NCI-H146 treated with DMSO at 0.1 percent for 48 hours (cell line): ENCODE measurements around the gene MRPS27.

Experiments
- DNase-seq: peaks from one replicate; lab custom pipeline; 2025; ENCODE audit not compliant: unreplicated experiment; lab: John Stamatoyannopoulos, UW

MRPS27 gene

GRCh38 chr5:72234868-72235267, 85.2 kb downstream of the MRPS27 start:
- DNase-seq, result no peak

DNA sequence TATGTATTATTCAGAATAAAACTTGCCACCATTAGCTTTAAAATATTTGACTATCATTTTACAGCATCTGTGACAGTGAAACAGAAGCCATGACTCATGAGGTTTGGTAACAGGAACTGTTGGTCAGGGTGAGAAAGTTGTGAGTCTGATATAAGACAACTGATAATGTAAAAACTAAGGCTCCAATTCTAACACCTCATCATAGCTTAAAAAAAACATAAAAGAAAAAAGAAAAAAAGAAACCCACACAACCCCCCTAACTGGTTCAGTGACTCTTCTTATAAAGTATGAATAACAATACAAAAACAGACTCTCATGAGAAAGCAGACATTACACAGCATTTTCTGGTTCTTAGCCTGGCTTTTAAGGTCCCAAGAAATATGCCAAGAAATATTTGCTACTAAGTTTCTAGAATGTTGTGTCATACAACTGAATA, 85.8 kb downstream of the MRPS27 start:
- DNase-seq, result no peak

- no peak for DNase-seq
Measured at GRCh38 chr5:72233835-72234234, 86.2 kb downstream of the MRPS27 start.

DNA sequence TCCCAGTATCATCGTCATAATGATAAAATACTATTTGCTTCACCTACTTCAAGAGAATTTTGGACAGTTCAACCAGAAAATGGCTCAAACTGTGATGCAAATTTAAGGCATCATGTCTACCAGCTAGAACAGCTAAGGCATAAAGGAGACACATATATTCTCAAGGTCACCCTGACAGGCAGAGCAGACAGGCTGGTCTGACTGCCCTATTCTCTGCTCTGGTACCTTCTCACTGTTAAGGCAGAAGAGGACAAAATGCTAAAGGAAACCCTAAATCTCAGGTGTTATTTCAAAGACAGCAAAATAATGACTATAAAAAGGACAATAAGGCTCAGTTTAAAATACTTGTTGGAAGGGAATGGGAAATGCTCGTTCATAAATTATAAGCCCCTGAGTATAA, 87.2 kb downstream of the MRPS27 start:
- DNase-seq, result no peak

DNA sequence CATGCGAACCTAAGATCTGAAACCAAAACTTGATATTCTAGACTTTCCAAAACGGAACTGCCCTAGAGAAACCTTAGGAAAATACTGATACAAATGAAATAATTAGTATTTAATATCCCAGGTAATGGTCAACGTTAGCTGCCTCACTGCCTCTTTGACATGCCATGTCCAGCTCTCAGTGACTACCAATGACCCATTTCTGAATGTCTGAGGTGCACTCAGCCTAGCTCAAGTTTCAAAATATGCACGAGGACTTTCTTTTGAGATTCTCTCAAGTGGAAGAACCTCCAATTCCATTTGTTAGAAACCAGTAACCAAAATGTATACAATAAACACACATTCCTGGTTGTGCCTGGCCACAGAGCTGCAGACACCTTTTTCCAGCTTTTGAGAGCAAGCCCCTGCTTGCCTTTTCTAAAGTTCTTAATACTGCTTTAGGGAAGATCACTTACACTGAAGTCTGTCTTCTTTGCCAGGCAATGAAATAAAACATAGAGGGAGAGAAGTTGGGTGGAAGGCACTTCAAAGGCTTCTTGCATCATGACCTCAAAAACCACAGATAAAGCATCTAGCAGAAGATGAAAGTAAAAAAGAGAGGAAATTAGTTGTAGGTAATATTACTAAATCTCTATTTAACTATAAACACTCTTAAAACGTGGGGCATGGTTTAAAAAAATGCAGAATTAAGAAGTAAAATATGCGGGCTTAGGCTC, 87.9 kb downstream of the MRPS27 start:
- no peak for DNase-seq

DNA sequence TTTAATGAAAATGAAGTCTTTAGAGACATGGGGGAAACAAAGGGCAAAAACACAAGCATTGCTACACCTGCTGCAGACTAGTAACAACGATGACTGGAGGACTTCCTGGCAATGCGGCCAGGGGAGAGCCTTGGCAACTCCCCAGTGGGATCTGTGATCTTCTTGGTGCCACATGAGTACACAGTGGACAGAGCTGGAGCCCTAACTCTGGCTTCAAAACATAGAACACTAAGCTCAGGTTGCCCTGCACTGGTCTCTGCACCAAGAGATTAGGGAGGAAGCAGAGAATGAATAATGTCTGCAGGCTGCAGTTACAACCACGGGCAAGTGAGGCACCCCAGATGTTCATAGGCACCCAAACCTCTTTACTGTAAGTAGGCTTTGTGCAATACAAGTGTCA, 91.1 kb downstream of the MRPS27 start:
- no peak for DNase-seq

GRCh38 chr5:72226950-72227349, 93.1 kb downstream of the MRPS27 start:
- DNase-seq, result no peak

DNA sequence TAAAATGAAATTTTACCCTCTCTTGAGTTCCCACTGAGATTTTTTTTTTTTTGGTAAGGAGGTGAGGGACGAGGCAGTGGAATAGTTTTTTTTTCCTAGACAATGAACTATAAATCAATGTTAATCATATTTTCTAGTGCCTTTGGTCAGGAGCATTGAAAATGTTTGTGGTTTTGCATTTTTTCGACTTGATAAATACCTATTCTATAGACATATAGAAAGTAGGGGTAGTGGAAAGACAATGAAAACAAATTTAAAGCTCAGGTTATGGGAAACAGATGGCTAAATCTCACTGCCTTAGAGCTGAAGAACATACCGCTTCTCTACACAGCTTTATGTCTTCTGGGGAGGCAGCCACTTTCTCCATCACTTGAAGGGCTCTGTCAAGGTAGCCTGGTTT, 94.3 kb downstream of the MRPS27 start:
- DNase-seq, result no peak

DNA sequence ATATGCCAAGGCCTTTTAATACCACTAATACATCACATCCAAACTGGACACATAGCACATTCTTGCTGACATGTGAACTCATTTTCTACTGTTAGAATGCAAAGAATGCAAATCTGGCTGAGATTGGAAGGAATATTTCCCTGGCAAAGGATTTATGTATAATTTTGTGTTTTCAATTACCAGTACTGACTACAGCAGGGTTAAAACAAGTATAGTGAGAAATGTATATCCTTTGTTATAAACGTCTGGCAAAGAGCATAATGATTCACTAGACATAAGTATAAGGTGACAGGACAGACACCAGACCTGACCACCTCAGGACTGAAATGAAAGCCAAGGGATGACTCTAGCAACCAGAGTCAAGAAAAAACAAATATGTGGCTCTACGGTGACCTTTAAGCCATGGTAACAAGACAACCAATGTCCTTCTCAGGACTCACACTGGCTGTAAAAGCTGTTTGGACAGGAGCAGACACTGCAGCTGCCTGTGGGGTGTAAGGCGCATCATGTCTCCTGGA, 95.0 kb downstream of the MRPS27 start:
- no peak for DNase-seq

DNA sequence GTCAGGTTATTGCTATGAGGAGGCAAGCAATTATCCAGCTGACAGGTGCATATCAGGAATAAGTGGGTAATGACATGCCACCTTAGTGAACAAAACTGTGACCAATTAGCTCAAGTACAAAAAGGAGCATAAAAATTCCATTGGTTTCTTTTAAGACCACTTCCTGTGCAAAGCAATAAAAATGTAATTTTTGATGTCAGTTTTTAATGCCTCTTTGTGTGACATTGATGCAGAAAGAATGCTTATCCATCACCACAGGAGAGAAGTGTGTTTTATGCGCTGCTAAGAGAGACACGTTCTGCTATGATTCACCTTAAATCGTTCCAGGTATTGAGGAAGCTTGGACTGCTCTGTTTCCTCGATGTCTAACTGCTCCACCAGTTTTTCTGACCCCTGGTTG, 96.7 kb downstream of the MRPS27 start:
- peak; percentile 71 for DNase-seq

DNA sequence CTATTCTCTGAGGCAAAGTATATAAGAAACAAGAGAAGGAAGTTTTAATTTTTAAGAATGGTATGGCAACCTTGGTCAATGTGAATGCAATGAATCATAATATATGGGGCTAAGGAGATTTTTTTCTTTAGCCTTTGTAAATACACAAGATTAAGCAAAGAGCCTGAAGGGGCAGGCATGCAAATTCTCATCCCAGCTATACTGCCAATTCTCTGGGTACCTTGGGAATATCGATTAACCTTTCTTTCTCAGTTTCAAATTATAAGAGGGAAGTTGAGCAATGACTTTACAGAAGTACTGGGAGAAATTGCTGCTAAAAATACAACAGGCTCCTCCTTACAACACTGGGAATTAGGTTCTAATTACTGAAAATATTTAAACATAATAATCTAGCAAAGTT, 97.5 kb downstream of the MRPS27 start:
- DNase-seq, result no peak

- no peak for DNase-seq
Measured at GRCh38 chr5:72221541-72221940, 98.5 kb downstream of the MRPS27 start.

- no peak for DNase-seq
Measured at GRCh38 chr5:72221099-72221498, 98.9 kb downstream of the MRPS27 start.

GRCh38 chr5:72216756-72217155, 103.3 kb downstream of the MRPS27 start:
- DNase-seq, result no peak

- DNase-seq, result no peak
Measured at GRCh38 chr5:72214168-72214567, 105.9 kb downstream of the MRPS27 start.

DNA sequence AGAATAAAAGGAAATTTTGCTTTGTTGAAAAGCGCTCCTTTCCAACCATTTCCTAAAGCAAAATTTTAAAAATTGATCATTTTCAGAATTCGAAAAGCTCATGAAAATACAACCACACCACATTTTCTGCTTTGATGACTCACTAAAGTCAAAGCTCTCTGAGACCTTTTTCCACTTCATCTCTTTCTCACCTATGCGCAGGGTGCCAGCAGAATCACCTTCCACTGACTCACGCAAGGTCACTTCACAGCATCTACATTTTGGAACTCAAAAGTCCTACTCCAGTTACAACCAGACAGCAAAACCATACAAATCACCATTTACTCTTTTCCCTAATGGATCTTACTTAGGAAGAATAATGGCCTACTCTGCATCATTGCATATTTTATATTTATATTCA, 106.6 kb downstream of the MRPS27 start:
- DNase-seq, result no peak

DNA sequence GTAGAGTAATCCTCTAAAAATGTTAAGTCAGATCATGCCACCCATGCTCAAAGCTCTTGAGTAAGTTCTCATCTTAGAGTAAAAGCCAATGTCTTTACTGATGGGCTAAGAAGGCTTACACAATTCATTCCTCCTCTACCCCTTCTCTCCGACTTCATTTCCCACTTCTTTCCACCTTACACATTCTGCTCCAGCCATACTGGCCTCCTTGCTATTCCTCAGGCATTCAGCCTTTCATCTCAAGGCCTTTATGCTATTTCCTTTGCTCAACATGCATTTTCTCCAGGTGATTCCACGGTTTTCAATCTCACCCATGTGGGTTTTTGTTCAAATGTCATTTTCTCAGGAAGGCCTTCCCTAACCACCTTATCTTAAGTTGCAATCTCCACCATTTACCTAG, 107.9 kb downstream of the MRPS27 start:
- DNase-seq, result no peak

GRCh38 chr5:72210888-72211678, 109.0 kb downstream of the MRPS27 start:
- DNase-seq, result no peak

DNA sequence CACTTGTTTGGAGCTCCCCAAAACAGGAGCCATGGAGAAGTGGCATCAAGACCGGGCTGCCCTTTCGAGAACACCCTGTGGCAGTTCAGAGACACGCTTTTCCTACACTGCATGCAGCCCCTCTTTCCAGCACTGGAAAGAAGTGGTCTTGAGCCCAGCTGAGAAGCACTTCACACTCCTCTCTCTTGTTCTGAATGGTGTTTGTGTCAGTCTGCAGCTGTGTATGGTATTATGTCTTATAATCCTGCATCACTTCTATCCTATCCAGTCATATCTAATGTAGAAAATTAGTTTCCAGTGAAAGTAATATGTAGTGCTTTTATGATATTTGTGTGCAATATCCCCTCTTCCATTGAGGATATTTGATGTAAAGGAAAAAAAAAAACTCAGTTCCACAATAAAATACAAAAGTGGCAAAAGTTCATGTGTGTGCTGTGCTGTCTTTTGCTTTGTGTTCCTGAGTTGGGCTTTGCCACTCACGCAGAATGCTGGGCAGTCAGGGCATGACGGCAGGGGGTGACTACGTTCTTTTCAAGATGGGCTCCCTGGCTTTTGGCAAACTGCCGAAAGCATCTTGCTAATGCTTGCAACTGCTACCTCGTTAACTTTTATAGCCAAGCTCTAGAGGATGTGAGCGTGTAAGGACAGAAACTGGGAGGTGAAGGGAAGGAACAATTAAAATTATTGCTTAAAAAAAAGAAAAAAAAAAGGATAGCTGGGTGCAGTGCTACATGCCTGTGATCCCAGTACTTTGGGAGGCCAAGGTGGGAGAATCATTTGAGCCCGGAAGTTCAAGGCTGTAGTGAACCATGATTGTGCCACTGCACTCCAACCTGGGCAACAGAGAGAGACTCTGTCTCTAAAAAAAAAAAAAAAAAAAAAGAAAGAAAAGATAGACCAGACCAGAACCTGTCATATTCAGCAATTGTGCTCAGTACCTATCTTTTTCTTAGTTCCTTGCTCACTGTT, 110.6 kb downstream of the MRPS27 start:
- DNase-seq, result no peak

- DNase-seq, result no peak
Measured at GRCh38 chr5:72208324-72208926, 111.6 kb downstream of the MRPS27 start.

- no peak for DNase-seq
Measured at GRCh38 chr5:72206994-72207393, 113.0 kb downstream of the MRPS27 start.
